GM20000 (cell line): Measurements from ENCODE around the gene PITX2.
A peak's percentile ranks its signal among the peaks of the same experiment; 100 is the strongest.

Experiments
- DNase-seq: peaks from one replicate; pipeline ENCODE4 v3.0.0; 2012; ENCODE audit warnings: low spot score
- CTCF ChIP-seq: IDR thresholded peaks from 2 replicates; pipeline ENCODE4 v1.5.1; 2012; ENCODE audit warnings: mild to moderate bottlenecking, control low read depth; ENCODE audit errors: extremely low read depth, missing control alignments

Gene PITX2

DNA sequence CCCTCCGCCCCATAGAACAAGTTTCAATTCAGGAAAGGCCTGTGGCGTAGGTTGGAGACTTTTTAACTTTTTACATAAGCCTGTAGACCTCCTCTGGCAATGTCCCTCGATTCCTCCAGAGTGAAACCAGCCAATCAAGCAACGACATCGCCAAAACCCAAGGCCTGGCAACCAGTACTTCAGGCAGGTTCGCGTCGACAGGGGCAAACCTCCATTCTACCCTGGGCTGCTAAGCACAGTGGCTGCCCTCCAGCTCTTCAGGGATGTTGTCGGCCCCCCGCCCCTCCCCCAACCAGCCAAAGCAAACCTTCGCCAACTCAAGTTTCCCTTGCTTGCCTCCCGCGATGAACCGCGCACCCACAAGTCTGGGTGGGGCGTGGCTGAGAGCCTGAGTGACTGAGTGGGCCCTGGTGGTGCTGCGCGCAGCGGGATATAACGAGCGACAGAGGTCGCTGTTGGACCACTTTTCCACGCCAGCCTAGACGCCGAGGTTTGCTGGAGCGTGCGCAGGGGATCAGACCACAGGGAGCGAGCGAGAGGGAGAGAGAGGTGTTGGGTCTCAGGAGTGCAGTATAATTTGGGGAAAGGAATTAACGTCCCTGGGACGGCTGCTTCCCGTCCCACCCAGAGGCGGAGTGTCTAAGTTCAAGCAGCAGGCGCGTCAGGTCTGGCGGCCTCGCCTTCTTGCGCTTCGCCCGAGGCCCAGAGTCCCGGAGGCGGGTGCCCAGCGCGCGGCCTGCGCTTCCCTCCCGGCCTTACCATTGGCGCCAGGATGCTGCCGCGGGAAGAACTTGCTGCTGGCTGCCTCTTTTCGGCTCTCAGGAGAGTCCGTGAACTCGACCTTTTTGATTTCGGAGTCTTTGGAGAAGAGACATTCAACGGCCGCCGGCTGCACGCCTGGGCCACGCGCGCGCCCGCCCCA, 9.0 kb upstream of the PITX2 start:
- peak; percentile 88 for DNase-seq
- peak; percentile 82 for TF ChIP-seq CTCF

DNA sequence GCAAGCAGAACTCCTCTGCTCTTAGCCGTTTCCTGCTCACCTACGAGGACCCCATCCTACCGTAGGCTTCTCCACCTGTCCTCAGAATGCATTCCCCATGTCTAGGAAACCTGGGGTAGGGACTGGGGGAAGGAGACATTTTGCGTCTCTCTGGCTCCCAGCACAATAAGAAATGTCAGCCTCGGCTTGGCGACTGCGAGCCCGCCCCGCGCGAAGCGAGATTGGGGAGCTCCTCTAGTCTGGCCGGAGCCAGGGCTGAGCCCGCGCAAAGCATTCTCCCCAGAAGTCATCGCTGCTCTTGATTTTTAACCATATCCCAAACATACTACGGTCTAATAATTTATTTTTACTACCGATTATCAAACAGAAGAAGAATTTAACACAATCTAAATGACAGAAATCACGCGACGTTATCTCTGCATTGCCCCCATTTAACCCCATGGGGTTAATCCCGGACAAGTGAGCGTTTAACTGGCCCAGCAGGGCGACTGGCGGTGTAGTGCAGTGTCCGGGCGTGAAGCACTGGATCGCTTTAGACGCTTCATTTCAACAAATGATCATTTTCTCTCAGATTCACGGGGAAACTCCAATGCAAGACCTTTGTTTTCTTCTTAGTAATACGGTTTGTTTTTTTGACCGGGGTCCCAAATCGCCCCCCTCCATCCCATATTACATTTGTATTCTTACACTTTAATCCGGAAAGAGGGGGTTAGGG, 8.0 kb upstream of the PITX2 start:
- DNase-seq = no peak
- no peak for TF ChIP-seq CTCF

GRCh38 chr4:110629780-110630687, 7.2 kb upstream of the PITX2 start:
- no peak for TF ChIP-seq CTCF
- DNase-seq = peak; percentile 23

DNA sequence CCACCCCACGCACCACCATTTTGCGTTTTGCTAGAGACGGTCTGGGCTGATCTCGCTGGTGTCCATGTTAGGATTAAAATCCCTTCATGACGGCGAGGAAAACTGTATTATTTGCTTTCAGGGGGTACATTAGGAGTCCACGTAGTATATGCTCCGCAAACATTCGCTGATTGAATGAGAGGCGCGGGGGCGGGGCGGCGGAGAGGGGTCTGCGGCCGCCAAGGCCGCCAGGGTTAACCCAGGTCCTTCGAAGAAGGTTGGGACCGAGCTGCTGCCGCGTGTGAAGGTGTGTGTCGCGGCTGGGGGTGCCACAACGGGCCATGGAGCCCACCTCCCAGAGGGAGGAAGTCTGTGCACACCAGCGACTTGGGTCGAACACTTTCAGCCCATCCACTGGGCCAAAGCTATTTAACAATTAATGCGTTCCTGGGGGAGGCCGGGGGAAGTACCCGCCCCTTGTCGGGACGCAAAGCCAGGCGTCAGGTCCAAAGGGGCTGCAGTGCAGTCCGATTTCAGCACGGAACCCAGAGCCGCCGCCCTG, 6.4 kb upstream of the PITX2 start:
- TF ChIP-seq CTCF = no peak
- no peak for DNase-seq

GRCh38 chr4:110628663-110629213, 5.9 kb upstream of the PITX2 start:
- no peak for DNase-seq
- no peak for TF ChIP-seq CTCF

GRCh38 chr4:110627977-110628662, 5.2 kb upstream of the PITX2 start:
- no peak for DNase-seq
- no peak for TF ChIP-seq CTCF
